Vagina (tissue), 2 donors: ENCODE data around the gene TBL3. TPM values are rescaled to one million over a fixed set of nuclear protein-coding genes. Genes with fewer than 3 reads are reported as not detected.

Source experiments
- DNase-seq, 2 donors: peaks; one replicate each; pipeline ENCODE4 v3.0.0-alpha.2; 2017; ENCODE audit errors: extremely low spot score in 2 of 2
- H3K27ac ChIP-seq: fragments of 200-600 bp; sonication (generic); one replicate; pipeline ENCODE4 v1.5.1; 2019
- H3K27me3 ChIP-seq: fragments of 200-600 bp; sonication (generic); one replicate; pipeline ENCODE4 v1.5.1; 2019
- H3K36me3 ChIP-seq, 2 donors: fragments of 200-600 bp; sonication (generic); one replicate each; pipeline ENCODE4 v1.5.1; 2017 to 2019
- H3K4me1 ChIP-seq: fragments of 200-600 bp; sonication (generic); one replicate; pipeline ENCODE4 v1.5.1; 2019
- H3K4me3 ChIP-seq, 2 donors: fragments of 200-600 bp; sonication (generic); 1 replicate in 1 of 2; 2 replicates in 1 of 2; pipeline ENCODE4 v1.5.1; 2016 to 2019
- H3K9me3 ChIP-seq: fragments of 200-600 bp; sonication (generic); one replicate; pipeline ENCODE4 v1.5.1; 2019
- POLR2A ChIP-seq, 2 donors: fragments of 450-650 bp; IDR thresholded peaks; one replicate each; pipeline ENCODE4 v1.6.1; 2017; ENCODE audit warnings: antibody characterized with exemption in 2 of 2, mild to moderate bottlenecking in 2 of 2, moderate library complexity in 2 of 2
- POLR2AphosphoS5 ChIP-seq, 2 donors: sonication (generic); formaldehyde crosslinking; IDR thresholded peaks; one replicate each; pipeline ENCODE4 v1.9.0; 2017; ENCODE audit warnings: antibody characterized with exemption in 2 of 2, mild to moderate bottlenecking in 2 of 2, low read depth in 1 of 2; ENCODE audit not compliant: insufficient read depth in 1 of 2
- intact Hi-C: fragments of 100-400 bp; cut with DNase I; formaldehyde crosslinking; loops from one replicate; pipeline ENCODE4 v1.15.1; 2023
- total RNA-seq: library from RNA; depleted of rRNA; stranded (reverse); fragments of >200 nt; gene quantifications from one replicate; pipeline ENCODE4 v1.2.3, GENCODE V29; 2016
- TF ChIP-seq, protein P1 (sequence below), 3 experiments: fragments of 450-650 bp in 2 of 3; fragments of 200-600 bp in 1 of 3; sonication (generic) in 1 of 3; IDR thresholded peaks; one replicate each; pipeline ENCODE4 v1.5.1; 2017 to 2019; ENCODE audit warnings: antibody characterized with exemption in 3 of 3, mild to moderate bottlenecking in 2 of 3, moderate library complexity in 2 of 3

TBL3 gene
- total RNA-seq, 1 donor from 2014 or later: 44.2 TPM

DNA sequence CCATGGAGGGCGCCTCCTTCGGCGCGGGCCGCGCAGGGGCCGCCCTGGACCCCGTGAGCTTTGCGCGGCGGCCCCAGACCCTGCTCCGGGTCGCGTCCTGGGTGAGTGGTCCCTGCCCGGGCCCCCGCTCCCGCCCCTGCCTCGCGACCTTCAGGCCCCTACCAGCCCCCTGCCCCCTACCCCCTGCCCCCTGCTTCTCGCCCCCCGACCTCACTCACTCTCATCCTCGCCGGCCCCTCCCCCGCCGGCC is 18.2 kb downstream of the TBL3 start:
- TF ChIP-seq POLR2A (IDR thresholded peaks at IDR 0.05): no peak
- TF ChIP-seq POLR2AphosphoS5 (IDR thresholded peaks at IDR 0.05; ENCODE audit: insufficient read depth in 1 of 2, low read depth in 1 of 2): no peak
- TF ChIP-seq, protein P1, sequence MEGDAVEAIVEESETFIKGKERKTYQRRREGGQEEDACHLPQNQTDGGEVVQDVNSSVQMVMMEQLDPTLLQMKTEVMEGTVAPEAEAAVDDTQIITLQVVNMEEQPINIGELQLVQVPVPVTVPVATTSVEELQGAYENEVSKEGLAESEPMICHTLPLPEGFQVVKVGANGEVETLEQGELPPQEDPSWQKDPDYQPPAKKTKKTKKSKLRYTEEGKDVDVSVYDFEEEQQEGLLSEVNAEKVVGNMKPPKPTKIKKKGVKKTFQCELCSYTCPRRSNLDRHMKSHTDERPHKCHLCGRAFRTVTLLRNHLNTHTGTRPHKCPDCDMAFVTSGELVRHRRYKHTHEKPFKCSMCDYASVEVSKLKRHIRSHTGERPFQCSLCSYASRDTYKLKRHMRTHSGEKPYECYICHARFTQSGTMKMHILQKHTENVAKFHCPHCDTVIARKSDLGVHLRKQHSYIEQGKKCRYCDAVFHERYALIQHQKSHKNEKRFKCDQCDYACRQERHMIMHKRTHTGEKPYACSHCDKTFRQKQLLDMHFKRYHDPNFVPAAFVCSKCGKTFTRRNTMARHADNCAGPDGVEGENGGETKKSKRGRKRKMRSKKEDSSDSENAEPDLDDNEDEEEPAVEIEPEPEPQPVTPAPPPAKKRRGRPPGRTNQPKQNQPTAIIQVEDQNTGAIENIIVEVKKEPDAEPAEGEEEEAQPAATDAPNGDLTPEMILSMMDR (IDR thresholded peaks at IDR 0.05): no peak
- peak overlapping the region; percentile 20 to 25 for H3K4me3 ChIP-seq
- H3K27me3 ChIP-seq: peaks cover 9% of the 10 kb centered on the region
- no peaks in the 10 kb centered on the region for H3K9me3 ChIP-seq
- DNase-seq: no peak
- peaks cover 29% of the 10 kb centered on the region for H3K4me1 ChIP-seq
- intact Hi-C loops: no loop called here
- H3K27ac ChIP-seq: no peak overlapping the region
- peaks cover 0 to 13% of the 10 kb centered on the region in 2 donors for H3K36me3 ChIP-seq

GRCh38 chr16:1990351-1991134 is 18.7 kb downstream of the TBL3 start:
- H3K27me3 ChIP-seq: peaks cover 9% of the 10 kb centered on the region
- no peaks in the 10 kb centered on the region for H3K9me3 ChIP-seq
- DNase-seq: no peak
- H3K27ac ChIP-seq: no peak overlapping the region
- H3K4me1 ChIP-seq: peaks cover 24% of the 10 kb centered on the region
- H3K4me3 ChIP-seq: peak overlapping the region; percentile 20 to 25
- peaks cover 0 to 13% of the 10 kb centered on the region in 2 donors for H3K36me3 ChIP-seq
- intact Hi-C loops: no loop called here
- TF ChIP-seq POLR2A (IDR thresholded peaks at IDR 0.05): no peak
- TF ChIP-seq, protein P1 (IDR thresholded peaks at IDR 0.05): no peak
- TF ChIP-seq POLR2AphosphoS5 (IDR thresholded peaks at IDR 0.05; ENCODE audit: insufficient read depth in 1 of 2, low read depth in 1 of 2): no peak

GRCh38 chr16:1991135-1991551 is 19.3 kb downstream of the TBL3 start:
- TF ChIP-seq POLR2A (IDR thresholded peaks at IDR 0.05) (no peak), POLR2AphosphoS5 (IDR thresholded peaks at IDR 0.05; ENCODE audit: insufficient read depth in 1 of 2, low read depth in 1 of 2) (no peak)
- TF ChIP-seq, protein P1 (IDR thresholded peaks at IDR 0.05): no peak
- no peak overlapping the region for H3K27ac ChIP-seq
- peaks cover 9% of the 10 kb centered on the region for H3K27me3 ChIP-seq
- peaks cover 0 to 7% of the 10 kb centered on the region in 2 donors for H3K36me3 ChIP-seq
- peak overlapping the region; percentile 29 to 41 for H3K4me3 ChIP-seq
- H3K9me3 ChIP-seq: no peaks in the 10 kb centered on the region
- peaks cover 24% of the 10 kb centered on the region for H3K4me1 ChIP-seq
- intact Hi-C loops: no loop called here
- no peak for DNase-seq

- H3K4me1 ChIP-seq: peaks cover 24% of the 10 kb centered on the region
- H3K36me3 ChIP-seq: peaks cover 0 to 3% of the 10 kb centered on the region in 2 donors
- no peak overlapping the region for H3K27ac ChIP-seq
- H3K4me3 ChIP-seq: peak overlapping the region; percentile 29 to 41
- no peaks in the 10 kb centered on the region for H3K9me3 ChIP-seq
- DNase-seq: no peak
- peaks cover 9% of the 10 kb centered on the region for H3K27me3 ChIP-seq
- intact Hi-C loops: no loop called here
- TF ChIP-seq POLR2AphosphoS5 (IDR thresholded peaks at IDR 0.05; ENCODE audit: insufficient read depth in 1 of 2, low read depth in 1 of 2): no peak
- TF ChIP-seq, protein P1 (IDR thresholded peaks at IDR 0.05): no peak
- TF ChIP-seq POLR2A (IDR thresholded peaks at IDR 0.05): no peak
Observed at GRCh38 chr16:1991588-1991947, 19.7 kb downstream of the TBL3 start.

DNA sequence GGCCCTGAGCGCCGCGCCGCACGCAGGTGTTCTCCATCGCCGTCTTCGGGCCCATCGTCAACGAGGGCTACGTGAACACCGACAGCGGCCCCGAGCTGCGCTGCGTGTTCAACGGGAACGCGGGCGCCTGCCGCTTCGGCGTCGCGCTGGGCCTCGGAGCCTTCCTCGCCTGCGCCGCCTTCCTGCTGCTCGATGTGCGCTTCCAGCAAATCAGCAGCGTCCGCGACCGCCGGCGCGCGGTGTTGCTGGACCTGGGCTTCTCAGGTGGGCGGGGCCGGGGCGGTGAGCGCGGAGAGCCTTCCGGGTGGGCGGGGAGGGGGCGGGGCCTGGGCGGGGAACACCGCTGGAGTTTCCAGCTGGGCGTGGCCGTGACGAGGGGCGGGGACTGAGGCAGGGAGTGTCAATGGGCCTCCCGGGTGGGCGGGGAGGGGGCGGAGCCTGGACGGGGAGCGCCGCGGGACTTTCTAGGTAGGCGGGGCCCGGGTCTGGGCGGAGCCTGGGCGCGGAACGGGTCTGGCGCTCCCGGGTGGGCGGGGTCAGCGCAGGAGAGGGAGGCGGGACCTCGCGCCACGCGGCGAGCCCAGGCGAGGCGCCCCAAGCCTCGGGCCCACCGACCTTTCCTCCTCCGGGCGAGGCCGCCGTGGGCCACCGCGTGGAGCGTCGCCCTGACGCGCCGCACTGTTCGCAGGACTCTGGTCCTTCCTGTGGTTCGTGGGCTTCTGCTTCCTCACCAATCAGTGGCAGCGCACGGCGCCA is 20.3 kb downstream of the TBL3 start:
- Histone ChIP-seq H3K27ac (no peak overlapping the region), H3K27me3 (peaks cover 9% of the 10 kb centered on the region)

More for the DNA sequence above, 20.3 kb downstream of the TBL3 start:
- DNase-seq: no peak
- TF ChIP-seq POLR2A (IDR thresholded peaks at IDR 0.05): peak in 1 of 2 donors; percentile 28
- TF ChIP-seq, protein P1 (IDR thresholded peaks at IDR 0.05): no peak
- peak in 1 of 2 donors; percentile 50 for TF ChIP-seq POLR2AphosphoS5 (IDR thresholded peaks at IDR 0.05; ENCODE audit: insufficient read depth in 1 of 2, low read depth in 1 of 2)
- peaks cover 24% of the 10 kb centered on the region for H3K4me1 ChIP-seq
- no peaks in the 10 kb centered on the region for H3K9me3 ChIP-seq
- H3K36me3 ChIP-seq: no peaks in the 10 kb centered on the region
- intact Hi-C loops: no loop called here
- H3K4me3 ChIP-seq: peak overlapping the region; percentile 29 to 41
